H1 (cell line): ENCODE data around the gene FBLIM1. TPM values are rescaled to one million over a fixed set of nuclear protein-coding genes. Genes with fewer than 3 reads are reported as not detected.

Experiments used
- CTCF ChIA-PET: fragments of 300-600 bp; sonication (Branson Sonifier 250); formaldehyde crosslinking; loops from one replicate; lab custom pipeline; 2021; ENCODE audit not compliant: partially characterized antibody; lab: Charles Lee
- POLR2A ChIA-PET: fragments of 300-600 bp; sonication (Branson Sonifier 250); formaldehyde crosslinking; loops from one replicate; lab custom pipeline; 2021; ENCODE audit warnings: inconsistent platforms; ENCODE audit not compliant: partially characterized antibody; lab: Charles Lee
- DNase-seq, 2 experiments: peaks; one replicate each; pipeline versions ENCODE4 v3.0.0 to v3.0.0-alpha.2; 2010 to 2022; ENCODE audit warnings: low spot score in 2 of 2, low read depth in 1 of 2, mixed read lengths in 1 of 2
- FAIRE-seq: peaks from 2 replicates; lab custom pipeline; 2011; peaks lifted over from hg19 to GRCh38; lab: Jason Lieb, UNC
- H2AFZ ChIP-seq: 2 replicates; pipeline ENCODE4 v1.8.1; 2012; ENCODE audit warnings: low read length, inconsistent platforms
- H2AK5ac ChIP-seq: 2 replicates; pipeline ENCODE4 v1.6.1; 2013; ENCODE audit warnings: low read depth, low read length
- H2BK120ac ChIP-seq: replicated peaks from 2 replicates; pipeline ENCODE3; 2013; ENCODE audit warnings: low read depth, low read length, inconsistent platforms
- H2BK12ac ChIP-seq: 2 replicates; pipeline ENCODE4 v1.6.1; 2013; ENCODE audit warnings: low read depth, low read length
- H2BK15ac ChIP-seq: 2 replicates; pipeline ENCODE4 v1.6.1; 2013; ENCODE audit warnings: low read length
- H2BK20ac ChIP-seq: 2 replicates; pipeline ENCODE4 v1.6.1; 2013; ENCODE audit warnings: low read length
- H2BK5ac ChIP-seq: 2 replicates; pipeline ENCODE4 v1.6.1; 2013; ENCODE audit warnings: low read depth, low read length
- H3K14ac ChIP-seq: 2 replicates; pipeline ENCODE4 v1.6.1; 2013; ENCODE audit warnings: inconsistent platforms; ENCODE audit not compliant: insufficient read length
- H3K18ac ChIP-seq: 2 replicates; pipeline ENCODE4 v1.6.1; 2013; ENCODE audit warnings: low read length; ENCODE audit errors: extremely low read depth
- H3K23ac ChIP-seq: 2 replicates; pipeline ENCODE4 v1.6.1; 2013; ENCODE audit warnings: inconsistent platforms; ENCODE audit not compliant: insufficient read length
- H3K23me2 ChIP-seq: 2 replicates; pipeline ENCODE4 v1.6.1; 2013; ENCODE audit warnings: low read depth, low read length
- H3K27ac ChIP-seq: 2 replicates; pipeline ENCODE4 v1.6.1; 2011; ENCODE audit warnings: low read depth, low read length, inconsistent platforms
- H3K27me3 ChIP-seq, 4 experiments: replicated peaks in 1 of 4; 1 replicate in 1 of 4; 2 replicates in 3 of 4; pipeline versions ENCODE4 v1.6.1 to v1.8.1; 2011 to 2013; ENCODE audit warnings: low read length in 3 of 4, mild to moderate bottlenecking in 3 of 4, inconsistent platforms in 2 of 4, mixed read lengths in 2 of 4, moderate library complexity in 1 of 4; ENCODE audit not compliant: control insufficient read depth in 3 of 4, insufficient read depth in 3 of 4; ENCODE audit errors: extremely low read depth in 1 of 4
- H3K36me3 ChIP-seq, 4 experiments: 2 replicates each; pipeline versions ENCODE4 v1.6.1 to v1.8.1; 2011 to 2013; ENCODE audit warnings: mild to moderate bottlenecking in 4 of 4, low read length in 3 of 4, moderate library complexity in 2 of 4, control low read depth in 1 of 4, inconsistent platforms in 1 of 4; ENCODE audit not compliant: insufficient read depth in 4 of 4, control insufficient read depth in 2 of 4
- H3K4ac ChIP-seq: replicated peaks from 2 replicates; pipeline ENCODE3; 2013; ENCODE audit warnings: low read length, low read depth, mixed read lengths, inconsistent platforms; ENCODE audit not compliant: insufficient read length
- H3K4me1 ChIP-seq, 4 experiments: replicated peaks in 1 of 4; 1 replicate in 1 of 4; 2 replicates in 3 of 4; pipeline versions ENCODE4 v1.6.1 to v1.8.1; 2011 to 2013; ENCODE audit warnings: low read length in 3 of 4, inconsistent platforms in 2 of 4, mixed read lengths in 1 of 4; ENCODE audit not compliant: insufficient read depth in 4 of 4, control insufficient read depth in 3 of 4
- H3K4me2 ChIP-seq, 2 experiments: 2 replicates each; pipeline versions ENCODE4 v1.6.1 to v1.8.1; 2011 to 2013; ENCODE audit warnings: low read depth in 2 of 2, low read length in 2 of 2, control low read depth in 1 of 2, inconsistent platforms in 1 of 2, mild to moderate bottlenecking in 1 of 2; ENCODE audit not compliant: insufficient read depth in 1 of 2
- H3K4me3 ChIP-seq, 4 experiments: fragments of 200-600, 300-600 bp in 1 of 4; sonication (generic), shearing (Covaris generic), sonication (Bioruptor Twin) in 1 of 4; 2 replicates each; pipeline versions ENCODE4 v1.5.1 to v1.8.1; 2011 to 2016; ENCODE audit warnings: low read length in 4 of 4, low read depth in 3 of 4, control low read depth in 2 of 4, inconsistent platforms in 2 of 4, mild to moderate bottlenecking in 2 of 4, mixed read lengths in 1 of 4, moderate library complexity in 1 of 4; ENCODE audit not compliant: insufficient read depth in 2 of 4; ENCODE audit errors: extremely low read depth in 1 of 4
- H3K56ac ChIP-seq: replicated peaks from 2 replicates; pipeline ENCODE3; 2013; ENCODE audit warnings: low read depth, mild to moderate bottlenecking, mixed read lengths, low read length, inconsistent platforms; ENCODE audit not compliant: insufficient read length
- H3K79me1 ChIP-seq: 2 replicates; pipeline ENCODE4 v1.6.1; 2013; ENCODE audit warnings: low read depth, low read length, control low read depth
- H3K79me2 ChIP-seq, 2 experiments: 2 replicates each; pipeline versions ENCODE4 v1.6.1 to v1.8.1; 2012 to 2013; ENCODE audit warnings: low read length in 2 of 2, mild to moderate bottlenecking in 2 of 2, inconsistent platforms in 1 of 2; ENCODE audit not compliant: insufficient read depth in 2 of 2, control insufficient read depth in 1 of 2
- H3K9ac ChIP-seq, 4 experiments: replicated peaks in 1 of 4; 1 replicate in 1 of 4; 2 replicates in 3 of 4; pipeline versions ENCODE4 v1.6.1 to v1.8.1; 2011 to 2013; ENCODE audit warnings: low read depth in 3 of 4, low read length in 3 of 4, control low read depth in 2 of 4, mild to moderate bottlenecking in 2 of 4, moderate library complexity in 2 of 4, inconsistent platforms in 1 of 4; ENCODE audit errors: extremely low read depth in 1 of 4
- H3K9me3 ChIP-seq, 2 experiments: 2 replicates each; pipeline versions ENCODE4 v1.6.1 to v1.8.1; 2012 to 2013; ENCODE audit warnings: mild to moderate bottlenecking in 2 of 2, moderate library complexity in 2 of 2, control low read depth in 1 of 2, inconsistent platforms in 1 of 2, low read depth in 1 of 2, low read length in 1 of 2, mixed read lengths in 1 of 2; ENCODE audit not compliant: insufficient read depth in 2 of 2
- H4K20me1 ChIP-seq, 2 experiments: replicated peaks in 1 of 2; 2 replicates each; pipeline versions ENCODE3 to v1.8.1; 2011 to 2013; ENCODE audit warnings: inconsistent platforms in 2 of 2, low read length in 2 of 2, mild to moderate bottlenecking in 1 of 2; ENCODE audit not compliant: insufficient read depth in 2 of 2, control insufficient read depth in 1 of 2
- H4K5ac ChIP-seq: 2 replicates; pipeline ENCODE4 v1.6.1; 2013; ENCODE audit warnings: low read length, low read depth, mixed read lengths, inconsistent platforms; ENCODE audit not compliant: insufficient read length
- H4K8ac ChIP-seq: 2 replicates; pipeline ENCODE4 v1.8.0; 2013; ENCODE audit warnings: mild to moderate bottlenecking, moderate library complexity, low read length, inconsistent platforms; ENCODE audit not compliant: insufficient read depth; ENCODE audit errors: extremely low read depth
- H4K91ac ChIP-seq: replicated peaks from 2 replicates; pipeline ENCODE3; 2013; ENCODE audit warnings: low read length, mixed read lengths, inconsistent platforms; ENCODE audit not compliant: insufficient read length
- HDAC6 ChIP-seq: IDR thresholded peaks from one replicate; pipeline ENCODE4 v1.7.1; 2012; ENCODE audit warnings: low read depth, mild to moderate bottlenecking, inconsistent platforms, low read length, moderate library complexity
- KDM5A ChIP-seq: fragments of 200-600 bp; IDR thresholded peaks from 2 replicates; pipeline ENCODE4 v1.7.1; 2012; ENCODE audit warnings: mild to moderate bottlenecking, low read length, inconsistent platforms, mixed read lengths
- POLR2A ChIP-seq, 2 experiments: IDR thresholded peaks; 1 replicate in 1 of 2; 2 replicates in 1 of 2; pipeline ENCODE4 v1.6.1; 2011; ENCODE audit warnings: low read depth in 2 of 2, low read length in 2 of 2, mild to moderate bottlenecking in 2 of 2; ENCODE audit errors: control extremely low read depth in 1 of 2
- SP4 ChIP-seq: IDR thresholded peaks from 2 replicates; pipeline ENCODE4 v1.6.1; 2012; ENCODE audit warnings: low read length, inconsistent platforms
- TCF12 ChIP-seq: IDR thresholded peaks from 2 replicates; pipeline ENCODE4 v1.6.1; 2011; ENCODE audit warnings: low read depth, mild to moderate bottlenecking, low read length
- YY1 ChIP-seq: IDR thresholded peaks from 2 replicates; pipeline ENCODE4 v1.6.1; 2011; ENCODE audit warnings: low read depth, mild to moderate bottlenecking, low read length
- WGBS, 2 experiments: shearing (Covaris generic) in 1 of 2; methylation state at CpG; one replicate each; pipeline versions ENCODE4 v1.1.6 to v1.1.7; 2013 to 2015; ENCODE audit warnings: low lambda C conversion rate in 2 of 2, mixed read lengths in 2 of 2, inconsistent platforms in 1 of 2, low coverage in 1 of 2, missing lambda C conversion rate in 1 of 2; ENCODE audit not compliant: insufficient replicate concordance in 2 of 2, insufficient coverage in 1 of 2, insufficient read length in 1 of 2; ENCODE audit errors: extremely low coverage in 1 of 2, missing lambda C conversion rate in 1 of 2; 5-methylcytosine and 5-hydroxymethylcytosine counted together
- polyA plus RNA-seq, 7 experiments: library from polyadenylated mRNA; depleted of rRNA in 3 of 7; stranded (reverse) in 5 of 7; unstranded in 2 of 7; fragments of >200 nt in 5 of 7; fragments of 200-250 nt in 2 of 7; gene quantifications; 1 replicate in 5 of 7; 2 replicates in 1 of 7; 4 replicates in 1 of 7; pipeline versions ENCODE4 v1.2.1 to v1.2.3, GENCODE V29; 2011 to 2013; ENCODE audit warnings: missing spikeins in 2 of 7, mixed read lengths in 2 of 7
- total RNA-seq: library from RNA; stranded (reverse); fragmentation: NEBNext Ultra II Directional; extraction: Animal tissue kit (Norgen Biotek cat#: 25700); gene quantifications from 2 replicates; pipeline ENCODE4 v1.2.1, GENCODE V29; 2021

The FBLIM1 gene
- total and polyA plus RNA-seq, 2 of the 8 experiments (the other 6 are each of a cell fraction or from before 2014, with no cell fraction given), result 66.6 to 66.7 TPM

- no peak for TF ChIP-seq YY1
- TF ChIP-seq HDAC6, result no peak
- no peak for TF ChIP-seq SP4
- no peak for TF ChIP-seq TCF12
- TF ChIP-seq POLR2A (IDR thresholded peaks at IDR 0.05; ENCODE audit: control extremely low read depth in 1 of 2, low read depth in 2 of 2, low read length in 2 of 2), result no peak
- TF ChIP-seq KDM5A, result no peak
- no peak for FAIRE-seq
- Histone ChIP-seq H3K56ac (no peak overlapping the region), H3K4me1 (peaks cover 0 to 17% (median 5%) of the 10 kb centered on the region in 4 experiments; a peak in 5 of 7 replicates), H2BK15ac (no peak overlapping the region), H3K4me3 (no peak overlapping the region), H3K27ac (no peak overlapping the region), H3K23me2 (no peaks in the 10 kb centered on the region), H3K36me3 (peaks cover 0 to 8% (median 3%) of the 10 kb centered on the region in 4 experiments; a peak in 5 of 8 replicates), H2BK120ac (no peak overlapping the region), H2BK5ac (no peak overlapping the region), H3K14ac (no peak overlapping the region), H3K9me3 (no peaks in the 10 kb centered on the region), H3K18ac (no peak overlapping the region), H3K27me3 (no peaks in the 10 kb centered on the region), H3K4ac (no peak overlapping the region), H4K5ac (no peak overlapping the region), H2AK5ac (no peak overlapping the region), H4K91ac (no peak overlapping the region), H4K20me1 (peaks cover 4 to 6% of the 10 kb centered on the region in 2 experiments), H3K9ac (no peak overlapping the region), H3K79me1 (no peaks in the 10 kb centered on the region), H2AFZ (no peak overlapping the region), H3K79me2 (no peaks in the 10 kb centered on the region), H2BK12ac (no peak overlapping the region), H3K23ac (no peak overlapping the region), H4K8ac (no peak overlapping the region), H2BK20ac (no peak overlapping the region), H3K4me2 (no peak overlapping the region)
- DNase-seq, result no peak
- 78% methylated on average over 6 of the region's 6 CpGs; no CpG with 5 or more reads in 1 of the 2 experiments for WGBS, 2 experiments
- POLR2A ChIA-PET, result interaction anchor here (0.8 to 2.0 kb wide), 7 partner anchors 11 to 118 kb away, joined by 3 to 6 read pairs (median 4); no protein-coding TSS in a partner anchor
- CTCF ChIA-PET, result interaction anchor here (0.6 to 6.1 kb wide), 5 partner anchors 11 to 501 kb away, joined by 3 to 41 read pairs (median 3); no protein-coding TSS in a partner anchor
Observed at GRCh38 chr1:15736892-15737261, 21.7 kb upstream of the FBLIM1 start.
